Right ventricle myocardium inferior (tissue), 1 donor: ENCODE data around the gene RPS6KA2. TPM values are rescaled to one million over a fixed set of nuclear protein-coding genes. Genes with fewer than 3 reads are reported as not detected.

ENCODE experiments used
- ATAC-seq: fragments of 200-7000 bp; cut with Tn5 transposase; one replicate; pipeline ENCODE4 v1.9.1; 2020; ENCODE audit warnings: mild to moderate bottlenecking, moderate library complexity
- DNase-seq: peaks from one replicate; pipeline ENCODE4 v3.0.0; 2021; ENCODE audit errors: missing footprints
- intact Hi-C: fragments of 100-400 bp; cut with DNase I; formaldehyde crosslinking; loops from one replicate; pipeline ENCODE4 v1.11.0; 2022
- total RNA-seq: library from RNA; stranded (reverse); fragmentation: NEBNext Ultra II Directional; extraction: Animal tissue kit (Norgen Biotek cat#: 25700); gene quantifications from one replicate; pipeline ENCODE4 v1.2.1, GENCODE V29; 2021
- donor health status: DM: no; HTN: yes; CAD: no; lungs with severe emphysema.

RPS6KA2 gene
- total RNA-seq, 1 donor from 2014 or later = 55.5 TPM

DNA sequence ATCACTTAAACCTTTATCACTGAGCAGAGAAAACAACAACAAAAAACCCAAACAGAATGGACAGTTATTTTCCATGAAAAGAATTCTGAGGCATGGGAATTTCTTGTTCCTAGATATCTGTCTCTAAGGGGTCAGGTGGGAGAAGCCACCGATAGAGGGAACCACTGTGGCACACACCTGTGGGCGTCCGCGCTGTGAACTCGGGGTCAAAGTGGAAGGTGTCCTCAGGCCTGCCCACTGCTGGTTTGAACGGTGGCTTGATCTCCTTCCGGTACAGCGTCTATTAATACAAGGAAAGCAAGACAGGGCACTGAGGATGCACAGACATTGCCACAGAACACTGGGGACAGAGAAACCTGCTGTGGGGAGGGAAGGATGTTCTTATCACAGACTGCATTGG lies 167.8 kb downstream of the RPS6KA2 start:
- no peak for DNase-seq
- intact Hi-C loops = no loop called here
- ATAC-seq = no peak

DNA sequence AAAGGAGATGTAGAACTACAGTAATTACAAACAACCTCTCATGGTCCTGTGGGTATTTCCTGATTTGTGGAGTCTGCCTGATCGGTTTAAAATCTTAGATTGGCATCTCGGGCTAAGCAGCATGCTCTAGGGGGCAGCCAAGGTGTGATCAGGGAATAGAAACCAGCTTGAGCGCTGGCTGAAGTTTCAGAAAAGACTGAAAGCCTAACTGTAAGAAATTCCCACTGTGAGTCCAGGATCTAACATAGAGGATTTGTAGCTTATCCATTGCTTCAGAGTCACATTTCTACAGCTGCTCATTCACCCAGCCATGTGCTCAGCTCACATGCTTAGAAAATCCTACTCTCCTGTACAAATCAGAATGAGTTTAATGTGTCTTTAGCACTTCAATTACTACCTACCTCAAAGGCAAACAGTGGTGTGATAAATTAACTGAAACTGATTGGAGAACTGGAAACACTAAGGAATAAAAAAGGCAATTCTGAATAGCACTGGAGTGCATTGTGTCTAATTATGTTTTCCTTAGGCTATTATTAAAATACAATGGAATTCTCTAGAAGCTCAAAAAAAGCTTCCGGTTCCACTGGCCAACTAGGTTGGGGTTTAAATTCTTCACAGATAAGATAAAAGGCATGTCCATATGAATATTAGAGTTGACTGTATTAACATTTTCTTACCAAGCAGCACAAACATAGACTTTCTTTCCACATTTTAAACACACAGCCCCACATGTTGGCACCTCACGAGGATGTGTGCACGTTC lies 170.5 kb downstream of the RPS6KA2 start:
- intact Hi-C loops = no loop called here
- no peak for ATAC-seq
- no peak for DNase-seq

DNA sequence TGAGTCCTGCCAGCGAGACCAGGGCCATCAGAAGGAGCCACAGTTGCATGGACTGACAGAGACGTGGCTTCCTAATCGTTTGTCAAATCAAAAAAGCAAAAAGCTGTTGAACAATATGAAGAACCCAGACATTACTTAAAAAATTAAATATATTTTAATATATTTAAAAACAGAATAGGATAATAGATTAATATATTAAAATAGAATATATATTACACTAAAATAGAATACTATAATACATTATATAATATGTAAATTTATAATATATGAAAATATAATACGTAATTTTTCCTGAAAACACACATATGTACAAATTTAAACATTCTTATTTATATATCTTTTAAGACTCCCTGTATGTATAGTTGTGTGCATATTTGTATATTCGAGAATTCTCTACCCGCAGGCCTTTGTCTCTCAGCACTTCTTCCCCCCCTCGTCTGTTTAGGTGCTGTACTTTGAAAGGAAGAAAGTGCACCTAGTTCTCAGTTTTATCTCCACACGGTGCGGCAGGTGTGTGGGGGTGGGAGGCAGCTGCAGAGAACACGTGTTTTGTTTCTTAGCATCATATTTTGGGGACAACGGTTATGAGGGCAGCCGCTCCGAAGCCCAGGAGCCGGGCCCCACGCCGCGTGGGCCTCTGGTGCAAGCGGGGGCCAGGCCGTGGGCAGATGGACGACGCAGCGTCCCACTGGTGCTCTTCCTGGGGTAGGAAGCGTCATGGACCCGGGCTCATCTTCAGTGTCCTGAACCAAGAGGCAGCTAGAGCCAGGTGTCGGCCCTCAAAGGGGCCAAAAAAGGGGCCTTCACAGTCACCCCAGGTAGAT lies 172.1 kb downstream of the RPS6KA2 start:
- no peak for ATAC-seq
- intact Hi-C loops = no loop called here

DNA sequence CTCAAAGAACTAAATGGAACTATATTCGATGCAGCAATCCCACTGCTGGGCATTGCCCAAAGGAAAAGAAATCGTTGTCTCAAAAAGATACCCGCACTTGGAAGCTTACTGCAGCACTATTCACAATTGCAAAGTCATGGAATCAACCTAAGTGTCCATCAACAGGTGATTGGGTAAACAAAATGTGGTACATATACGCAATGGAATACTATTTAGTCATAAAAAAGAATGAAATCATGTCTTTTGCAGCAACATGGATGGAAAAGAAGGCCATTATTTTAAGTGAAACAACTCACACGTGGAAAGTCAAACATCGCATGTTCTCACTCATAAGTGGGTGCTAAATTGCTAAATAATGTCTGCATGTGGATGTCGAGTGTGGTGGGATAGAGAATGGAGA lies 173.4 kb downstream of the RPS6KA2 start:
- no peak for ATAC-seq
- no peak for DNase-seq
- intact Hi-C loops = no loop called here

More for the DNA sequence above, 172.1 kb downstream of the RPS6KA2 start:
- DNase-seq = no peak

DNA sequence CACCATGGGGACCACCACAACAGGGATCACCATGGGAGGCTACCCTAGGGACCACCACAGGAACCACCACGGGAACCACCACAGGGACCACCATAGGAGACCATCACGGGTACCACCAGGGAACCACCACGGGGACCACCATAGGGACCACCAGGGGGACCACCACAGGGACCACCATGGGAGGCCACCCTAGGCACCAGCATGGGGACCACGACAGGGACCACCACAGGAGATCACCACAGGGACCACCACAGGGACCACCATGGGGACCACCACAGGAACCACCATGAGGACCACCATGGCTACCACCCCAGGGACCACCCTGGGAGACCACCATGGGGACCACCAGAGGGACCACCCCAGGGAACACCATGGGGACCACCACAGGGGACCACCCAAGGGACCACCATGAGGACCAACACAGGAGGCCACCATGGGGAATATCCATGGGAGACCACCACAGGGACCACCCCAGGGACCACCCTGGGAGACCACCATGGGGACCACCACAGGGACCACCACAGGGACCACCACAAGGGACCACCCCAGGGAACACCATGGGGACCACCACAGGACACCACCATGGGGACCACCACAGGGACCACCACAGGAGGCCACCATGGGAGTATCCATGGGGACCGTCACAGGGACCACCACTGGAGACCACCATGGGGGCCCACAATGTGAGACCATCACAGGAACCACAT lies 176.7 kb downstream of the RPS6KA2 start:
- intact Hi-C loops = no loop called here
- ATAC-seq = no peak
- DNase-seq = no peak

DNA sequence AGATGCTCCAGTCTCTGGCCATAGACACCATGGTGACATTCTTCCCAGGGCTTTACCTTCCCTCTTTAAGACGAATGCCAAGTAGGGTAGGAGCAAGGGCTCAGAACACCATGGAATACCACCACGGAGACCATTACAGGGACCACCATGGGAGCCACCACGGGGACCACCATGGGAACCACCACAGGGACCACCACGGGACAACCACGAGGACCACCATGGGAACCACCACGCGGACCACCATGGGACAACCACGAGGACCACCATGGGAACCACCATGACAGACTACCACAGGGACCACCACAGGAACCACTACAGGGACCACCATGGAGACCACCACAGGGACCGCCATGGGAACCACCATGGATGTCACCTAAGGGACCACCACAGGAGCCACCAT lies 177.4 kb downstream of the RPS6KA2 start:
- DNase-seq (no peak), ATAC-seq (no peak)
- intact Hi-C loops = no loop called here

DNA sequence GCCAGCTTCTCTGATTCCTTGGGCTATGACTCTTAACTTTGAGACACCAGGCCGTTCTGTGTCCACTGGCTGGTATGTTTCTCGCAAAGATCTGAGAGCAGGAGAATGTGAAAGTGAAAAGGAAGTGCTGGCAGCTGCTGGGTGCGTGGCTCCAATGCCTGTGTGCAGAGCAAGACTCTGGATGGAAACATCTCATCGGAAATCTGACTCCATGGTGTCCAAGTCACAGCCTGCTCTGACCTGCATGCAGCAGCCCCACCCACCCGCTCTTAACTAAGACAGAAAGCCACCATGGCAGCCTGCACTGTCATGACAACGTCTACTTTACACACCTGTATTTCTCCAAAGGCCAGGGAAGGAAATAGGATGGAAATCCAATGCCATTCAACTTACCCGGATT lies 178.0 kb downstream of the RPS6KA2 start:
- intact Hi-C loops = no loop called here
- ATAC-seq = no peak
- DNase-seq = no peak

DNA sequence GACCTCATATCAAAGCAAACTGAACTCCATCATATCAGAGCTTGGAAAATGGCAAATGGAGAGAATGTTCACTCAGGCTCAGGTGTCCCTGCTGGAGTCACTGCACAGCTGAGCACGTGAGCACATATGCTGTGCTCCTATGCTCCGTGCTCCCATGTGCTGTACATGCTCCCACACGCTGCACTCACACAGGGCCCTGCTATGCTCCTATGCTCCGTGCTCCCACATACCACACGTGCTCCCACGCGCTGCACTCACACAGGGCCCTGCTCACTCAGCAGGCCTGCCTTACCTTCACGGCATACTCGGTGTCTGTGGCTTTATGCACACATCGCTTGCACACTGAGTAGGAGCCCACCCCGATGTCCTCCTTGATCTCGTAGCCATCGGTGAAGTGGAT lies 178.6 kb downstream of the RPS6KA2 start:
- intact Hi-C loops = no loop called here
- DNase-seq (no peak), ATAC-seq (no peak)

DNA sequence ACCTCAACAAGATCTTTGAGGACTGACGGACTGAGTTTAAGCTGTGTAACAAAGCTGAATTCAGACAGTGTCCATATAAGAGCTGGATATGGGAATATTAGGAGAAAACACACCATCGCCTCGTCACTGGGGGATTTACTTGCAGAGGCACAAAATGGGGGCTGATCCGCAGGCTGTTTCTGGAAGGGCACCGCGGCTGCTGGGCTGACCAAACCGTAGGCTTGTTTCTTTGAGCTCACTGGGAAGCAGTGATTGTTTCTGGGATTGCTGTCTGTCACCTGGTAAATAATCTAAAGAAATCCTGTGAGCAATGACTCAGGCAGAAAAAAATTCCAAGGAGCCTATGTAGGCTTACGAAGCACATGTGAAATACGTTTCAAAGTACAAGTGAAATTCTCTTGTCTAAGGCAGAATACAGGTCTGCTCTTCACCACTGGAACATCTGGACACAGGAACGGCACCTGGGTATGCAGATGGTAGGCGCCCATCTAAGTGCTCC lies 180.4 kb downstream of the RPS6KA2 start:
- intact Hi-C loops = no loop called here
- DNase-seq = no peak
- ATAC-seq = no peak

DNA sequence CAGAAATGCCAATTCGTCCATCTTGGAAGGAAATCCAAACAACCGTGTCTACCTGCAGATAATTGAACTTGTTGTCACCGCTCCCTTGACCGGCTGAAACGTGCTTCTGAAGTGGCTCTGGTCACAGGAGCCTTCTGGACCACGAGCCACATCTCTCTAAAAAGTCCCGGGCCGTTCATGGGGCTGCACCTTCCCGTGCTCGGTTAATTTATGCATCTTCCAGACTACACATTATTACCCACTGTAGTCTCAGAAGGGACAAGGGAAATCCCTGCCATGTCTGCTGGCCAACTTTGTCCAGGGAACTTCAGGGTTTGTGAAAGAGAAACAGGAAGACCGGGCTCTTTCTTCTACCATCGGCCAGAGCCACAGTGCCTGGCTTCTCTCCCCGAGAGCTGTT lies 180.9 kb downstream of the RPS6KA2 start:
- ATAC-seq (no peak), DNase-seq (no peak)
- intact Hi-C loops = no loop called here

DNA sequence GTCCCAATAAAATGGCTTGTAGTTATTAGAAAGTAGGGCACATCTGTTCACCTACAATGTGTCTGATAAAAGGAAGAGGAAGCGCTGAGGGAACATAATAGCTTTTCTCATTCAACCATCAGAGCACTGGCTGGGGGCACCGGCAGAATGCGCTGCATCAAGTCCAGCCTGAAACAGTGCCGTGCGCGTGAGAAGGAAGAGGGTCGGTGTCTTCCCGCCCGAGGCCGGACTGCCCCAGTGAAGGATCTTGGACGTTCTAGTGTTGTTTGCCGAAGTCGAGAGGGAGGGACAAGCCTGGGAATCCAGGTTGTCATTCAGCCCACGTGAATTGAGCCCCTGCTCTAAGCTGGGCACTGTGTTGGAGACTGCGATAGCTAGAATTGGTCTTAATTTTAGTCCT lies 182.6 kb downstream of the RPS6KA2 start:
- no peak for DNase-seq
- ATAC-seq = no peak
- intact Hi-C loops = no loop called here

DNA sequence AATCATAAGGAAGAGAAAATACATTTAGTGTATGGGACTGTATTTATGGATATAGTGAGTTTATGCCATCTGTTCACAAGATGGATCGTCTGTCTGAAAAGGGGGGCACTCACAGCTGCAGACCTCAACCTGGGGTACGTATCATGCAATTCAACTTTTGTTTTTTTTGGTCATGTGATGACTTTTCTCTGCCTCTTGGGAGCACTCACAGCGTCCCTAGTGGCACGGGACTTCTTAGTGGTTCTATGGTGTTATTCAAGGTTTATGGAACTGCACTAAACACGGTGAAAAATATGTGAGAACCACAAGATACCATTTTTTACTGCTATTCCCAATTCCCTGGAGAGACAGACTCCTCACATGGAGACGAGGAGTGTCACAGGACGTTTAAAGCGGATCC lies 183.9 kb downstream of the RPS6KA2 start:
- intact Hi-C loops = no loop called here
- ATAC-seq = no peak
- no peak for DNase-seq

DNA sequence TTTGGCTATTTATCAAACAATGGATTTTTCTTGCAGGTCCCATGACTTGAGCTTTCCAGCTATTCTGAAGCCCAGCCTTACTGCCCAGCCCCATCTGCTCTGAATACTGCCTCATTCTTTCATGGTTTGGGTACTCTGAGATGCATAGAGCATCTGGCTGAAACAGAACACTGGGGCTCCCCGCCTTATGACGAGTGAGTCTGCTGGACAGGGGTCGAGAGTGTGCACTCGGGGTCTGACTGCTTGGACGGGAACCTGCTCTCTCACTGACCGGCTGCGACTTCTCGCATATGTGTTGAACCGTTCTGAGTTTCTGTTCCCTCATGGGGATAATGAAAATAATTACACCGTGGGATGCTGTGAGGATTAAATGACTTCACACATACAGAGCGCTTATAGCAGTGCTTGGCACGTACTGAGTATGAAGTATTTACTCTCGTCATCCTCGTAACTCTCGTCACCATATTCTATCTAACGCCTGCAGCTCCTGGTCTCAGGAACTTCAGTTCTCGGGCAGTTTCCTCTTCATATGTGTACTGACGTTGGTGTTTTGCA lies 184.8 kb downstream of the RPS6KA2 start:
- DNase-seq (no peak), ATAC-seq (no peak)
- intact Hi-C loops = no loop called here

DNA sequence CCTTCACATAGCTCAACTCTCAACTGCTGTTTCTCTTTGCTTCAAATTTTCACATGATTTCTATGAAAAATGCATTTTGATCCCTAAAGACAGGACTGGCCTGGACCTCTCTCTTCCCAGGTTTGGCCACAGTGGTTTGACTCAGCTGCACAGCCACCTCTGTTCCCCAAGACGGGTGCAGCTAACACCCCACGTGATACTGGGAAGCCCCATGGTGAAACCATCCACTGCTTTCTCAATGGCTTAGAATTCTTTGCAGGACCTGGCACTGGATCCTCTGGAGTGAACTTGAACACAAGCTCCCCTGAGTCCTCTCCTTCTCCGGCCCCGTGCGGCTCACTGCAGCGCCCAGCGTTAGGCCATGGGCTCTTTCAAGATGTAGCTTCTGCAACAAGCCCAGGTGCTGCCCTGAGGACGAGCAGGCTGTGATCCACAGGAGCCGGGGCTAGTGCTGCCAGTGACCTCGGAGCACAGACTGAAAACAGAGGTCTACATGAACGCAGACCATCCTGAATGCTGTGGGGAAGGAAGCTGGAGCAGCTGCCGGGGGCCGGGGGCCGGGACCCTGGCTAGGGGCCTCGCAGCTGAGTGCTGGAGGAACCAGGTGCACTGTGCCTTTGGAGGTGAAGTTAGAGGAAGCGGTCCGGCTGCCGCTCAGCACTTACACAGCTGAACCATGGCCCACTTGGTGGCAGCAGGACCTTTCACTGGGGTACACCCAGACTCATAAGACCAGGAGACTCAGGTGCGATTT lies 185.5 kb downstream of the RPS6KA2 start:
- intact Hi-C loops = no loop called here
- ATAC-seq = no peak

DNA sequence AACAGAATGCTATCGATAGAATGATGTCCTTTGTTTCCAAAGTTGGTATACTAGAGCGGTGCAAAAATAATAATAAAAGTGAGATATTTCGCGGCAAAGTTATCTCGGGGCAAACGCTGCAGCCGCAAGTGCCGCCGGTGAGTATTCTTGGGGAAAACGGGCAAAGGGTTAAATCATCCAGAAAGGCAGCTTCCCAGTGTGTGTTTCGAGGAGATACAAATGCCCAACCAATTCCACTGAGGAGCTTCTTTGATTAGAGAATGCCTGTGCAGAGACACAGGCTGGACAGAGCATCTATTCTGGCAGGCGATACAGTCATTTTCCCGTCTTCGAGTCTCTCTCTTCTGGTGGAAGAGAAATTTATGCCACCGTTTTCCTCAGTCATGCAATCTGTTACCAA lies 186.3 kb downstream of the RPS6KA2 start:
- intact Hi-C loops = no loop called here
- ATAC-seq (no peak), DNase-seq (no peak)

More for the DNA sequence above, 185.5 kb downstream of the RPS6KA2 start:
- no peak for DNase-seq

DNA sequence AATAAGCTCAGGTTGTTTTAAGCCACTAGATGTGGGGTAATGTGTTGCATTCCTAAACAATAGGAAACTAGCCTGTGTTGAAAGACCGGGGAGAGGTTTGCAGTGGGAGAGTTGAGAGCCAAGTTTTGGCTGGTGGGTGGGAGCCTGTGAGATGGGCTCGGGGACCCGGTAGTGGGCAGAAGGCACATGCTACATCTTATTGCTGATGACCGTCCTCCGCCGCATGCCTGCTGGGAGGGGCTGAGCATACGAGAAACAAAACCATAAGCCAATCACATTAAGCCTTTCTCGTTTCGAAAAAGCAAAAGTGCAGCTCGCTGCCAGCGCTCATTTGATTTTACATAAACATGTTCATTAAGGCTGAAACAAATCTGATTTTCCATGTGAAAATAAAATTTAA lies 186.9 kb downstream of the RPS6KA2 start:
- DNase-seq = no peak
- intact Hi-C loops = no loop called here
- no peak for ATAC-seq

DNA sequence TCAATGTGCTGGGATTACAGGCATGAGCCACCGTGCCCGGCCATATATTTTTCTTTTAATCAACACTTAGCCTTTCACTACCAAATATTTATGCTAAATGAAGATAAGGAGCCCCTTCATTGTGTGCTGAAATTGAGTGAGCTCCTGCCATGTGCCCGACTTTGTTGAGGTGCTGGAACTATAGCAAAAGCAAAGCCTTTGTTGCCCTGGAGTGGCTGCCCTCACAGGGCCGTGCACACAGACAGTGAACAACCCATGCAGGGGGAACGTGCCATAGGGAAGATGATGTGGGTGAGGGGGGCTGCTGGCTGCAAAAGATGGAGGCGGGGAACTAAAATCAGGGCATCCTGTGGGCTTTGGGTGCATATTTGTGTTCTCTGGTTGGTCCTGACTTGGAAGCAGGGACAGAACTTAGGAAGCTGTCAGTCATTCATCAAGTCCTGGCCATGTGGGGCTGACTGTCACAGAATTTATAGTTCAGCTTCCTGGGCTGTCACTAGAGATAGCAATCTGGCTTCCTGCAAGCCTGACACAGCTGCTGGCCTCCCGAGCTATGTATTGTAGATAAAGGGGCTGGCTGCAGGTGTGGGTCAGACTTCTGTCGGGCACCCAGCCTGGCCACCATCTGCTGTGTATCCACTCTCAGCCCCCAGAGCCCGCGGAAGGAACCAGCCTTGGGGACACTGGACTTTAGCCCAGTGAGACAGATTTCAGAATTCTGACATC lies 187.5 kb downstream of the RPS6KA2 start:
- DNase-seq (no peak), ATAC-seq (no peak)
- intact Hi-C loops = no loop called here
